GM19351 (cell line): ENCODE measurements around the gene RNU1-3.
"Not testable (repeated sequence)": the region's sequence is repeated elsewhere in the genome, so short reads cannot be mapped to it uniquely, and the experiment has no call there.

Source experiments
- ATAC-seq: cut with Tn5 transposase; IDR thresholded peaks from one replicate; pipeline ENCODE4 v1.9.1; 2021; ENCODE audit warnings: mild to moderate bottlenecking, moderate library complexity; ENCODE audit not compliant: unreplicated experiment

RNU1-3 gene

GRCh38 chr1:16641159-16641975 is 25.4 kb downstream of the RNU1-3 start:
- not testable (repeated sequence) for ATAC-seq

- not testable (repeated sequence) for ATAC-seq
Measured at GRCh38 chr1:16639091-16640031, 27.4 kb downstream of the RNU1-3 start.

- ATAC-seq: not testable (repeated sequence)
Measured at GRCh38 chr1:16637941-16638778, 28.6 kb downstream of the RNU1-3 start.

- ATAC-seq: not testable (repeated sequence)
Measured at GRCh38 chr1:16636551-16637195, 30.1 kb downstream of the RNU1-3 start.

- ATAC-seq: not testable (repeated sequence)
Measured at GRCh38 chr1:16635959-16636358, 30.8 kb downstream of the RNU1-3 start.

- not testable (repeated sequence) for ATAC-seq
Measured at GRCh38 chr1:16633540-16634282, 33.0 kb downstream of the RNU1-3 start.

- not testable (repeated sequence) for ATAC-seq
Measured at GRCh38 chr1:16632044-16632850, 34.5 kb downstream of the RNU1-3 start.

GRCh38 chr1:16631248-16632043 is 35.3 kb downstream of the RNU1-3 start:
- ATAC-seq: no peak

- ATAC-seq: no peak
Measured at GRCh38 chr1:16630661-16631247, 36.0 kb downstream of the RNU1-3 start.

- not testable (repeated sequence) for ATAC-seq
Measured at GRCh38 chr1:16629916-16630530, 36.7 kb downstream of the RNU1-3 start.

GRCh38 chr1:16628361-16629111 is 38.2 kb downstream of the RNU1-3 start:
- ATAC-seq: no peak

GRCh38 chr1:16626409-16626983 is 40.3 kb downstream of the RNU1-3 start:
- ATAC-seq: not testable (repeated sequence)

GRCh38 chr1:16625497-16626408 is 41.0 kb downstream of the RNU1-3 start:
- ATAC-seq: no peak

- not testable (repeated sequence) for ATAC-seq
Measured at GRCh38 chr1:16623812-16624719, 42.7 kb downstream of the RNU1-3 start.
